KG1 (cell line): ENCODE results near the gene OSBPL5.

Experiments used
- DNase-seq: peaks from one replicate; lab custom pipeline; 2025; lab: John Stamatoyannopoulos, UW

Gene OSBPL5

GRCh38 chr11:3162410-3163240 lies 2.5 kb downstream of the OSBPL5 start:
- no peak for DNase-seq

- DNase-seq = no peak
Measured at GRCh38 chr11:3161720-3162409, 3.2 kb downstream of the OSBPL5 start.

GRCh38 chr11:3161309-3161708 lies 3.8 kb downstream of the OSBPL5 start:
- no peak for DNase-seq

GRCh38 chr11:3160252-3161031 lies 4.7 kb downstream of the OSBPL5 start:
- DNase-seq = no peak

GRCh38 chr11:3159296-3160190 lies 5.6 kb downstream of the OSBPL5 start:
- no peak for DNase-seq

- DNase-seq = no peak
Measured at GRCh38 chr11:3158821-3159220, 6.3 kb downstream of the OSBPL5 start.

GRCh38 chr11:3158131-3158591 lies 6.9 kb downstream of the OSBPL5 start:
- DNase-seq = no peak

GRCh38 chr11:3157381-3158130 lies 7.6 kb downstream of the OSBPL5 start:
- no peak for DNase-seq

- no peak for DNase-seq
Measured at GRCh38 chr11:3156661-3157311, 8.3 kb downstream of the OSBPL5 start.

- DNase-seq = no peak
Measured at GRCh38 chr11:3156282-3156660, 8.8 kb downstream of the OSBPL5 start.

- DNase-seq = no peak
Measured at GRCh38 chr11:3155691-3156258, 9.3 kb downstream of the OSBPL5 start.

GRCh38 chr11:3155216-3155615 lies 9.9 kb downstream of the OSBPL5 start:
- no peak for DNase-seq

GRCh38 chr11:3154001-3154599 lies 11.0 kb downstream of the OSBPL5 start:
- DNase-seq = no peak

- no peak for DNase-seq
Measured at GRCh38 chr11:3153291-3153861, 11.7 kb downstream of the OSBPL5 start.

- no peak for DNase-seq
Measured at GRCh38 chr11:3152471-3153110, 12.5 kb downstream of the OSBPL5 start.

GRCh38 chr11:3150726-3151125 lies 14.4 kb downstream of the OSBPL5 start:
- no peak for DNase-seq

- no peak for DNase-seq
Measured at GRCh38 chr11:3149852-3150188, 15.3 kb downstream of the OSBPL5 start.

- DNase-seq = no peak
Measured at GRCh38 chr11:3148990-3149851, 15.9 kb downstream of the OSBPL5 start.
